CD4-positive, alpha-beta T cell treated with Interleukin-21 for 1 hour (primary cell): Measurements from ENCODE around the gene C2orf78.
A peak's percentile ranks its signal among the peaks of the same experiment; 100 is the strongest.
"Not testable (repeated sequence)": the region's sequence is repeated elsewhere in the genome, so short reads cannot be mapped to it uniquely, and the experiment has no call there.

Experiments used
- DNase-seq: peaks from one replicate; pipeline ENCODE4 v3.0.0-alpha.2; 2020

Gene C2orf78

GRCh38 chr2:73779467-73780236 lies 4.3 kb upstream of the C2orf78 start, which contains the start of gene DUSP11:
Gene DUSP11, minus strand, starts transcription at chr2:73780103. Its CDS starts 129 bp downstream, at chr2:73779974.
- peak; percentile 98 for DNase-seq

GRCh38 chr2:73780237-73780582 lies 3.8 kb upstream of the C2orf78 start:
- DNase-seq, result no peak

DNA sequence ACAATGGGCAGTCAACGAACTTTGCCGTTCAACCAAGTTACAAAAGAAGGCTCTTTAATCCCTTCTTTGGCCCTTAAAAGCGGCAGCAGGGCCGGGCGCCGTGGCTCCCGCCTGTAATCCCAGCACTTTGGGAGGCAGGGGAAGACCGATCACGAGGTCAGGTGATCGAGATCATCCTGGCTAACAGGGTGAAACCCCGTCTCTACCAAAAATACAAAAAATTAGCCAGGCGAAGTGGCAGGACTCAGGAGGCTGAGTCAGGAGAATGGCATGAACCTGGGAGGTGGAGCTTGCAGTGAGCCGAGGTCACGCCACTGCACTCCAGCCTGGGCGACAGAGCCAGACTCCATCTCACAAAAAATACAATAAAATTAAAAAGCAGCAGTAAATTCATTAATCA lies 581 bp upstream of the C2orf78 start:
- DNase-seq, result not testable (repeated sequence)

DNA sequence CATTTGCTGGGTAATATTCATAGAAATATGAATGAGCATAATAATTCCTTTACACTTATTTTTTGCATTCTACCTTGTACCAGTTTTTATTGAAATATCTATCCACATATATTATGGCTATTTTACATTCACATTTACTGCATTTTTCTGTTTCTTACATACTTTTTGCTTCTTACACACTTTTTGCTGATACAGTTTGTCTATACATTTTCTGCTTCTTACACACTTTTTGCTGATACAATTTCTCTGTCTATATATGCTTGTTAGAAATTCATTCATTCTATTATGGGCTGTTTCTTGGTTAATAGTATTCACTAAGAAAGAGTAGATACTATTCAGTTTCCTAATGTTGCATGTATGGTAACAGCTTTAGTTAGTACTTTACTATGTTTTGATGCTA lies 27.9 kb downstream of the C2orf78 start:
- DNase-seq, result no peak

GRCh38 chr2:73812635-73813034 lies 28.7 kb downstream of the C2orf78 start:
- no peak for DNase-seq

DNA sequence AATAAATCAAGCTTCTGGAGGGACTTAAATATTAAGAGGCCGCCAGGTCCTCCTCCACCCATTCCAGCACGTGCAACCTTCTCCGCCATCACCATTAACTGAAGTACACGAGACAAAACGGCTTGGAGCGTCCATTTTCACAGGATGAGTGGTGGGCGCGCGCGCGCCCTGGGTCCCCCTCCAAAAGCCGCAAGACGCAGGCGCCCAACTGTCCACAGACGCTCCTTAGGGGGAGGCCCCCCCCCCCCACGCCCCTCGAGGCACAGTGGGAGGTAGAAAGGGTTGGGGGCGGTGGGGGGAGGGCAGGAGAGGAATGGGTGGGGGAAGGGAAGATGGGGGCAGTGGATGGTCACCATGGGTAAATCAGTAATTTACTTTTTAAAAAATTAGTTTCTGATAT lies 34.3 kb downstream of the C2orf78 start:
- DNase-seq, result no peak

- DNase-seq, result no peak
Measured at GRCh38 chr2:73821227-73821626, 37.2 kb downstream of the C2orf78 start.

- DNase-seq, result no peak
Measured at GRCh38 chr2:73821669-73822068, 37.7 kb downstream of the C2orf78 start.

DNA sequence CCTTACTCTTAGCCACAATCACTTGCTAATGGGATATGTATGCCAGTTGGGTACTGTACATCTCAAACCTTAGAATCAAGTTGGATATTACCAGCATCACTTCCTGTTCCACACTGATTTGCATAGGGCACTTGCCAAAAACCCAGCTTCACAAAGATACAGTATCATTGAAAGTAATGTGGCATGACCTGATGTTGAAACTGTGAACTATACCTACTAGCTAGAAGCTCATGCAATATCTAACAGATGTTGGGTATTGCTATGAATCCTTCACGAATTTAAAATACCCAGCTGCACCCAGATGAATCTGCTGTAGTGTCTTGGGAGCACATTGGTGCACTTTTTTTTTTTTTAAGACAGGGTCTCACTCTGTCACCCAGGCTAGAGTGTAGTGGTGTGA lies 38.3 kb downstream of the C2orf78 start:
- DNase-seq, result no peak

DNA sequence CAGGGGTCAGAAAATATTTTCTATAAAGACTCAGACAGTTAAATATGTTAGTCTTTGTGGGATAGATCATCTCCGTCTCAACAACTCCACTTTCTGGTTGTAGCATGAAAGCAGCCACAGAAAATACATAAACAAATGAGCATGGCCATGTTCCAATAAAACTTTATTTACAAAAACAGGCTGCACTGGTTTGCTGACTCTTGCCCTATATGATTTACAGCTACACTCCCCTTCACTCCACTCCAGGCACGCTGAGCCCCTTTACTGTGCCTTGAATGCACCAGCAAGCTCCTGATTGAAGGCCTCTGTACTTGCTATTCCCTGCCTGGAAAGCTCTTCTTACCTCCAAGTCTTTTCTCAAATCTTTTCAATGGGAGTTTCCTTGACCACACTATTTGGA lies 39.0 kb downstream of the C2orf78 start:
- DNase-seq, result no peak

GRCh38 chr2:73823416-73823815 lies 39.4 kb downstream of the C2orf78 start:
- DNase-seq, result no peak

DNA sequence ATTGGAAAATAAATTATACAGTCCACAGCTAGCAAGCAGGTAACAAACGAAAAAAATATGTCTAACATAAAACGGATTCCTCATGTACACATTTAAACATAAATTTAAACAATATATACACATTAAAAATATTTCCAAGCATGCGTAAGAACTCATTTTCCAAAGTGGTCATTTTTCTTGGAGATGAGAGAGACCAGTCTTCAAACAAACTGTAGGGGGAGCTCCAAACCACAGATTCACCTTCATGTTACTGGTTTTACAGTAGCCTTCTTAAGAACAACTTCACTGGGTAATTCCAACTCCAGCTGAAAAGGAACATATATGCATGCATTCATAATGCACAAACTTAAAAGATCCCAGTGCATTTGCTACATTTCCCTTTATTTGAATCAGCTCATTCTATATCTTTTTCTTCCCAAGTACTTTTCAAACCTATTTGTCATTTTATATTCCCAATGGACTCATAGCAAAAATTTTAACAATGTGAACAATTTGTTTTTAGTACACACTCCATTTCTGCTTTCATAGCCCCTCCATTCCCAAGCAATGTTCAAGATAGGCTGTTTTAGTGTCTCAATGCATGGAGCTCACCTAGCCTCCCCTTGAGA lies 40.0 kb downstream of the C2orf78 start:
- DNase-seq, result peak; percentile 70

DNA sequence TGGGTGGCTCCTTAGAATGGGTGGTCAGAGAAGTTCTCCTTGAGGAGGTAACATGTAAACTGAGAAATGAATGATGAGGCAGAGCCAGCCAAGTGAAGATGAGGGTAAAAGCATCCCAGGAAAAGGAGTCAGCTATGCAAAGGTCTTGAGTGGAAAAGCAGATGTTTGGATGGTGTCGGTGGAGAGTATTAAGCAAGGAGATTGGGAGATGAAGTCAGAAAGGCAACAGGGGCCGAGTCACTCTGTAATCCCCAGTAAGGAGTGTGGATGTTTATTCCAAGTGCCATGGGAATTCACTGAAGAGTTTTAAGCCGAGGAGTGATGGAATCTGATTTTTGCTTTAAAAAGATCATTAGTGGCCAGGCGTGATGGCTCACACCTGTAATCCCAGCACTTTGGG lies 41.4 kb downstream of the C2orf78 start:
- DNase-seq, result no peak

DNA sequence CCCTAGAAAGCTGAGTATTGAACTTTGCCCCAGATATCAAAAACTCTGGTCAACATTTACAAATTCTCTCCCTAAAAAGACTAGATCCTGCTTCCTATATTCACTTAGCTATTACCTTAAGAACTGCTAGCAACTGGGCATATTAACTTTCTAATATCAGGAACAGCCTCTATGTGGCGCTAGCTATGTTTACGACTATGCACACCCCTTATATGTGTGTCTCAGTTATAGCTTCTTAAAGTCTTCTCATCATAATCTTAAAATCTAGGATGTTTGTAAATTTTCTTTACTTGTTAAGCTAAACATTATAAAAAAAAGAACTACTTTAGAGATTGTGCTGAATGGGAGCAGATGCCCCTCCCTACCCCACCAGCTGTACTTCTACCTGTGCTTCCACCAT lies 43.0 kb downstream of the C2orf78 start:
- peak; percentile 25 for DNase-seq

DNA sequence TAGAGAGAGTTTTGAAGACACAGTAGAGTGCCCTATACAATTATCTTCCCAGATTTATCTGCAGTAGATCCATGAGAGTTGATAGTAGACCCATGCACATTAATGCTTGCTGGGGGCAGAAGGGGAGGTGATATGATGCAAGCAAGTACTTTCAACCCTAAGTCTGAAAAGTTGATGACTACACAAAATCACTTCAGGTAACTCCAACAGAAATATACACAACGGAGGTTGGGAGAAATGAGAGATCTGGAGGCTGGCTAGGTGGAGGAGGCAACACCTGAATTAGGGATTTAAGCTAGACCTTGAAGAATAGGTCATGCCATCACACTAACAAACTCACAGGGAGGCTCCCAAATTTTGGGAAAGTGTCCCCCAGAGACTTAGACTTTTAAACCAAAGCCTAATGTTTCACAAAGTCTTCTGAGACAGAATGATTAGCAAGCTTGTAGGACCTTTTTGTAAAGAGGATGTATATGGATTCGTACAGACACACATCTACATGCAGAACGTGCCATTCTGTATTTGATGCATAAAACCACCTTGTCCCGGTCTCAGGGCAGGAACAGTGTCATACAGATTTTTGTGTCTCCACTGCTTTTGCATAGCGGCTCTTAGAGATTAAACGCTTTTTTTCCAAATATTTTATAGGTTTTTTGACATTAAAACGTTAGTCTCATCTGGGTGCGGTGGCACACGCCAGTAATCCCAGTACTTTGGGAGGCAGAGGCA lies 43.8 kb downstream of the C2orf78 start:
- no peak for DNase-seq

GRCh38 chr2:73828389-73828817 lies 44.4 kb downstream of the C2orf78 start:
- DNase-seq, result no peak

- DNase-seq, result peak; percentile 97
Measured at GRCh38 chr2:73828818-73829570, 45.0 kb downstream of the C2orf78 start, which contains the start of gene STAMBP. Gene STAMBP, plus strand, starts transcription at chr2:73828961. Its CDS starts 1,896 bp downstream, at chr2:73830857.

DNA sequence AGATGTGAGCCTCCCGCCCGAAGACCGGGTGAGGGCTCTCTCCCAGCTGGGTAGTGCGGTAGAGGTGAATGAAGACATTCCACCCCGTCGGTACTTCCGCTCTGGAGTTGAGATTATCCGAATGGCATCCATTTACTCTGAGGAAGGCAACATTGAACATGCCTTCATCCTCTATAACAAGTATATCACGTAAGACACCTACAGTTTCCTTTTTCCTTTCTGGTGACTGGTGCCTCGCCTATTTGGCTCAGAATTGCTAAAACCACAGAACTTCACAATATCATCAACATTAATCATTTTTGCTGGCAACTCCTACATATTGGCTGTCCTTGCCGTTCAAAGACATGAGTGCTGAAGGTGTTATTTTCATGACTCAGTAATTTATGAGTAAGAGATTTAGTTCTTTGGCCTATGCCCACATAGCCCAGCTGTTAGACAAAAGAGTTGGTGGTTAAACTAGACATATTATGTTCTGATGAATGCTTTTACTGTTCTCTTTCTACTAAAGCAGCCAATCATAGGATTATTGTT lies 47.0 kb downstream of the C2orf78 start:
- DNase-seq, result peak; percentile 53

DNA sequence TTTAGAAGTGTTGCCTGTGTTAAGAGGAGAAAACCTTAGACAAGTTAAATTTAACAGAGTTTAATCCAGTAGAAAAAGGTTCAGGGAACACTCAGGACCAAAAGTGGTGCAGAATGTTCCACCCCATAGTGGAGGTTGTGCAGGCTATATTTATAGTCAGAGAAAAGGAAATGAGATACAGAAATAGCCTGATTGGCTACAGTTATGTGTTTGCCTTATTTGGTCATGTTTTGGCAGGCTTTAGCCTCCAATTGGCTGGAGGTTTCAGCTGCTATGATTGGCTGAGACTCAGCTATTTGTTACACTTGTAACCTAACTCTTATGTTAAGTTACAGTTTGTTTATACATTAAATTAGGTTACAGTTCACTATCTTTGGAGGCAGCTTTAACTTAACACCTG lies 48.9 kb downstream of the C2orf78 start:
- DNase-seq, result no peak

- no peak for DNase-seq
Measured at GRCh38 chr2:73836141-73836943, 52.4 kb downstream of the C2orf78 start.

GRCh38 chr2:73837847-73838585 lies 54.0 kb downstream of the C2orf78 start:
- no peak for DNase-seq
